SJCRH30 (cell line): ENCODE results near the gene ZNHIT1. TPM values are rescaled to one million over a fixed set of nuclear protein-coding genes. Genes with fewer than 3 reads are reported as not detected.

Experiments used
- DNase-seq, 2 experiments: peaks; one replicate each; pipeline ENCODE4 v3.0.0-alpha.2; 2015 to 2020
- H3K27ac ChIP-seq: fragments of 250-450 bp; sonication (Bioruptor Pico); 2 replicates; pipeline ENCODE4 v1.5.1; 2020; ENCODE audit warnings: mild to moderate bottlenecking, moderate library complexity
- H3K27me3 ChIP-seq: fragments of 250-450 bp; sonication (Bioruptor Pico); 2 replicates; pipeline ENCODE4 v1.5.1; 2020; ENCODE audit warnings: mild to moderate bottlenecking, moderate library complexity
- H3K36me3 ChIP-seq: fragments of 250-450 bp; sonication (Bioruptor Pico); 2 replicates; pipeline ENCODE4 v1.5.1; 2020; ENCODE audit warnings: mild to moderate bottlenecking, moderate library complexity
- H3K4me1 ChIP-seq: fragments of 250-450 bp; sonication (Bioruptor Pico); 2 replicates; pipeline ENCODE4 v1.5.1; 2020; ENCODE audit warnings: mild to moderate bottlenecking, moderate library complexity
- H3K4me3 ChIP-seq: fragments of 250-450 bp; sonication (Bioruptor Pico); 2 replicates; pipeline ENCODE4 v1.5.1; 2020; ENCODE audit warnings: mild to moderate bottlenecking, moderate library complexity
- H3K9me3 ChIP-seq: fragments of 250-450 bp; sonication (Bioruptor Pico); replicated peaks from 2 replicates; pipeline ENCODE4 v1.5.1; 2020; ENCODE audit warnings: mild to moderate bottlenecking, moderate library complexity
- total RNA-seq: library from RNA; depleted of rRNA; stranded (reverse); fragments of >200 nt; shearing (Covaris generic); gene quantifications from 2 replicates; pipeline ENCODE4 v1.2.3, GENCODE V29; 2014

ZNHIT1 gene
- total RNA-seq, 1 experiment from 2014 or later: 67.0 TPM

- no peaks in the 10 kb centered on the region for H3K27me3 ChIP-seq
- no peak overlapping the region for H3K4me3 ChIP-seq
- H3K27ac ChIP-seq: no peak overlapping the region
- no peaks in the 10 kb centered on the region for H3K4me1 ChIP-seq
- no peaks in the 10 kb centered on the region for H3K9me3 ChIP-seq
- DNase-seq: no peak
- peaks cover 4% of the 10 kb centered on the region; the same call in 1 of the 2 replicates for H3K36me3 ChIP-seq
These were observed 4.4 kb downstream of the ZNHIT1 start for GRCh38 chr7:101222275-101222830.

- Histone ChIP-seq H3K27me3 (no peaks in the 10 kb centered on the region), H3K4me3 (no peak overlapping the region)
These were observed 5.6 kb downstream of the ZNHIT1 start for GRCh38 chr7:101223528-101223927.

GRCh38 chr7:101225650-101226049 lies 7.7 kb downstream of the ZNHIT1 start:
- Histone ChIP-seq H3K4me1 (no peaks in the 10 kb centered on the region), H3K9me3 (no peaks in the 10 kb centered on the region), H3K27ac (no peak overlapping the region), H3K36me3 (peaks cover 4% of the 10 kb centered on the region; the same call in 1 of the 2 replicates), H3K27me3 (no peaks in the 10 kb centered on the region), H3K4me3 (no peak overlapping the region)
- DNase-seq: no peak

More at GRCh38 chr7:101223528-101223927, 5.6 kb downstream of the ZNHIT1 start:
- no peak for DNase-seq
- H3K36me3 ChIP-seq: peaks cover 4% of the 10 kb centered on the region; the same call in 1 of the 2 replicates
- no peaks in the 10 kb centered on the region for H3K9me3 ChIP-seq
- no peak overlapping the region for H3K27ac ChIP-seq
- H3K4me1 ChIP-seq: no peaks in the 10 kb centered on the region

- Histone ChIP-seq H3K27me3 (no peaks in the 10 kb centered on the region), H3K9me3 (no peaks in the 10 kb centered on the region), H3K4me1 (no peaks in the 10 kb centered on the region), H3K36me3 (peaks cover 4% of the 10 kb centered on the region; the same call in 1 of the 2 replicates), H3K4me3 (no peak overlapping the region), H3K27ac (no peak overlapping the region)
- DNase-seq: no peak
These were observed 8.8 kb downstream of the ZNHIT1 start for GRCh38 chr7:101226721-101227120.

- Histone ChIP-seq H3K27ac (no peak overlapping the region), H3K9me3 (no peaks in the 10 kb centered on the region), H3K36me3 (no peaks in the 10 kb centered on the region)
These were observed 13.7 kb downstream of the ZNHIT1 start for GRCh38 chr7:101231644-101232043.

GRCh38 chr7:101232141-101232850 lies 14.3 kb downstream of the ZNHIT1 start:
- Histone ChIP-seq H3K27ac (no peak overlapping the region), H3K4me3 (no peak overlapping the region), H3K27me3 (no peaks in the 10 kb centered on the region), H3K4me1 (peaks cover 4% of the 10 kb centered on the region; the same call in 1 of the 2 replicates), H3K36me3 (no peaks in the 10 kb centered on the region), H3K9me3 (no peaks in the 10 kb centered on the region)
- no peak for DNase-seq

More at GRCh38 chr7:101231644-101232043, 13.7 kb downstream of the ZNHIT1 start:
- H3K4me3 ChIP-seq: no peak overlapping the region
- DNase-seq: no peak
- H3K27me3 ChIP-seq: no peaks in the 10 kb centered on the region
- H3K4me1 ChIP-seq: no peaks in the 10 kb centered on the region

GRCh38 chr7:101233907-101234547 lies 16.1 kb downstream of the ZNHIT1 start:
- Histone ChIP-seq H3K36me3 (no peaks in the 10 kb centered on the region), H3K4me1 (peaks cover 17% of the 10 kb centered on the region), H3K9me3 (no peaks in the 10 kb centered on the region), H3K4me3 (no peak overlapping the region), H3K27me3 (no peaks in the 10 kb centered on the region), H3K27ac (no peak overlapping the region)
- DNase-seq: no peak

- H3K36me3 ChIP-seq: no peaks in the 10 kb centered on the region
- H3K4me1 ChIP-seq: peaks cover 24% of the 10 kb centered on the region
- no peak overlapping the region for H3K4me3 ChIP-seq
- DNase-seq: no peak
- H3K9me3 ChIP-seq: no peaks in the 10 kb centered on the region
- H3K27ac ChIP-seq: no peak overlapping the region
- no peaks in the 10 kb centered on the region for H3K27me3 ChIP-seq
These were observed 16.7 kb downstream of the ZNHIT1 start for GRCh38 chr7:101234636-101235035.

- Histone ChIP-seq H3K36me3 (no peaks in the 10 kb centered on the region), H3K27ac (no peak overlapping the region), H3K27me3 (no peaks in the 10 kb centered on the region), H3K4me3 (no peak overlapping the region), H3K9me3 (no peaks in the 10 kb centered on the region), H3K4me1 (peaks cover 24% of the 10 kb centered on the region)
- peak in 1 of 2 experiments; percentile 51 for DNase-seq
These were observed 17.1 kb downstream of the ZNHIT1 start for GRCh38 chr7:101235050-101235449.

- Histone ChIP-seq H3K36me3 (no peaks in the 10 kb centered on the region), H3K4me3 (no peak overlapping the region), H3K27ac (no peak overlapping the region), H3K4me1 (peaks cover 24% of the 10 kb centered on the region), H3K27me3 (no peaks in the 10 kb centered on the region), H3K9me3 (no peaks in the 10 kb centered on the region)
- DNase-seq: no peak
These were observed 17.6 kb downstream of the ZNHIT1 start for GRCh38 chr7:101235522-101235921.

GRCh38 chr7:101236292-101236835 lies 18.4 kb downstream of the ZNHIT1 start:
- no peaks in the 10 kb centered on the region for H3K27me3 ChIP-seq
- no peaks in the 10 kb centered on the region for H3K9me3 ChIP-seq
- DNase-seq: no peak
- no peak overlapping the region for H3K27ac ChIP-seq
- H3K4me1 ChIP-seq: peaks cover 24% of the 10 kb centered on the region
- no peak overlapping the region for H3K4me3 ChIP-seq
- H3K36me3 ChIP-seq: no peaks in the 10 kb centered on the region

- Histone ChIP-seq H3K4me3 (peak within 1 kb of the TSS; percentile 22), H3K36me3 (no peaks in the 10 kb centered on the region), H3K9me3 (no peaks in the 10 kb centered on the region), H3K27ac (peak within 1 kb of the TSS; percentile 86), H3K27me3 (no peaks in the 10 kb centered on the region), H3K4me1 (peaks cover 29% of the 10 kb centered on the region)
- DNase-seq: peak; percentile 97
These were observed 19.5 kb downstream of the ZNHIT1 start, which contains the start of gene CLDN15 for GRCh38 chr7:101237206-101238067. Gene CLDN15, minus strand, starts transcription at chr7:101237802. Its CDS starts 221 bp downstream, at chr7:101237581.

- no peaks in the 10 kb centered on the region for H3K27me3 ChIP-seq
- H3K27ac ChIP-seq: peak overlapping the region; percentile 86
- DNase-seq: peak; percentile 85 to 93
- peak overlapping the region; percentile 18 for H3K4me3 ChIP-seq
- no peaks in the 10 kb centered on the region for H3K36me3 ChIP-seq
- H3K4me1 ChIP-seq: peaks cover 32% of the 10 kb centered on the region
- no peaks in the 10 kb centered on the region for H3K9me3 ChIP-seq
These were observed 20.5 kb downstream of the ZNHIT1 start for GRCh38 chr7:101238226-101239182.
